NCI-H524 treated with DMSO at 0.1 percent for 48 hours (cell line): ENCODE results near the gene OR6N1.

ENCODE experiments used
- DNase-seq: peaks from one replicate; lab custom pipeline; 2025; lab: John Stamatoyannopoulos, UW

OR6N1 gene, protein sequence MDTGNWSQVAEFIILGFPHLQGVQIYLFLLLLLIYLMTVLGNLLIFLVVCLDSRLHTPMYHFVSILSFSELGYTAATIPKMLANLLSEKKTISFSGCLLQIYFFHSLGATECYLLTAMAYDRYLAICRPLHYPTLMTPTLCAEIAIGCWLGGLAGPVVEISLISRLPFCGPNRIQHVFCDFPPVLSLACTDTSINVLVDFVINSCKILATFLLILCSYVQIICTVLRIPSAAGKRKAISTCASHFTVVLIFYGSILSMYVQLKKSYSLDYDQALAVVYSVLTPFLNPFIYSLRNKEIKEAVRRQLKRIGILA

DNA sequence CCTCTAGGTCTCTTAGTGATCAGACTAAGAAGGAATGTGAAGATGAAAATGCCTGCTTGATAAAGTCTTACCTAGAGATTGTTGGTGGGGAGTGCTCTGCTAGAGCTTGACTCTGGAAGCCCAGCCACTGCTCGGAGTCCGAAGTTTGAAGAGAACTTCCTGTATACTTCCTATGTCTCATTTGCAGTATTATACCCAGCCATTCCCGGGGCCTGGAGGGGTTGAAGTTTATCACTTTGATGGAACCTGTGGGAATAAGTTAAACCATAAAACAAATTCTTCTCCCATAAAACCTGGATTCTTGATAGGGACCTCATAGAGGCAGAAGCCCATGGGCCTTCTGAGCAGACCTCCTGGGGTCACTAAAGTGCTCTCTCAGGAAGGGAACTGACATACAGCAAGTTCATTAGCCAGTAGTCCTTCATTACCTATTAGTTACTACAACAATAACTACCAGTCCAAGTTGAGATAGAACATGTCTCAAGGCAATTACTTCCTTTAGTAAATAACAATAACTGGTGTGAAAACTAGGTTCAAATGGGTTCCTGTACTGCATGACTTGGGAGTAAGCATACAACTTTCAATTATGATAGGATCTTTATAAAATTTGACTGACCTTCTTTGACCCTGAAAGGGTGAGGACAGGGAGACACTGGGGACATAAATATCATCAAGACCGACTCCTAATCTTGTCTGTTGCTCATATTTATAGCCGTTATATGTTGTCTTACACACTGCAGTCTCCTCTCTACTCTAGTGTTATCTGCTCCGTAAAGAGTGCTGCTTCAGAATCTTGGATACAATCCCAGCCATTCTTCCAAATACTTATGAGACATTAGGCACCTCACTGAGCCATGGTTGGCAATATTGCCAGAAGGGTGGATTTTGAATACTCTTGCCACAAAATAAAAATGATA lies at the start of gene OR6N1:
TSS of gene OR6N1 (minus strand) at position 246 of the 917 bp plus-strand sequence. CDS start 5,513 bp downstream, outside the sequence.
- no peak for DNase-seq

DNA sequence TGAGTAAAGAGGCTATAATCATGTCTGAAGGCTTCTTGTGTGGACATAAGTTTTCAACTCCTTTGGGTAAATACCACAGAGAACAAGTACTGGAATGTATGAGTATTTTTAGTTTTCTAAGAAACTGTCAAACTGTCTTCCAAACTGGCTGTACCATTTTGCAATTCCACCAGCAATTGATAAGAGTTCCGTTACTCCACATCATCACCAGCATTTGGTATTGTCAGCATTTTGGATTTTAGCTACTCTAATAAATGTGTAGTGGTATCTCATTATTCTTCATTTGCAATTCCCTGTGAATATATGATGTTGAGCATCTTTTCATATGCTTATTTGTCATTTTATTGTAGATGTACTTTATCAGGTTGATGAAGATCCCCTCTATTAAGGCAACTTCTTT lies 49.7 kb upstream of the OR6N1 start:
- no peak for DNase-seq

DNA sequence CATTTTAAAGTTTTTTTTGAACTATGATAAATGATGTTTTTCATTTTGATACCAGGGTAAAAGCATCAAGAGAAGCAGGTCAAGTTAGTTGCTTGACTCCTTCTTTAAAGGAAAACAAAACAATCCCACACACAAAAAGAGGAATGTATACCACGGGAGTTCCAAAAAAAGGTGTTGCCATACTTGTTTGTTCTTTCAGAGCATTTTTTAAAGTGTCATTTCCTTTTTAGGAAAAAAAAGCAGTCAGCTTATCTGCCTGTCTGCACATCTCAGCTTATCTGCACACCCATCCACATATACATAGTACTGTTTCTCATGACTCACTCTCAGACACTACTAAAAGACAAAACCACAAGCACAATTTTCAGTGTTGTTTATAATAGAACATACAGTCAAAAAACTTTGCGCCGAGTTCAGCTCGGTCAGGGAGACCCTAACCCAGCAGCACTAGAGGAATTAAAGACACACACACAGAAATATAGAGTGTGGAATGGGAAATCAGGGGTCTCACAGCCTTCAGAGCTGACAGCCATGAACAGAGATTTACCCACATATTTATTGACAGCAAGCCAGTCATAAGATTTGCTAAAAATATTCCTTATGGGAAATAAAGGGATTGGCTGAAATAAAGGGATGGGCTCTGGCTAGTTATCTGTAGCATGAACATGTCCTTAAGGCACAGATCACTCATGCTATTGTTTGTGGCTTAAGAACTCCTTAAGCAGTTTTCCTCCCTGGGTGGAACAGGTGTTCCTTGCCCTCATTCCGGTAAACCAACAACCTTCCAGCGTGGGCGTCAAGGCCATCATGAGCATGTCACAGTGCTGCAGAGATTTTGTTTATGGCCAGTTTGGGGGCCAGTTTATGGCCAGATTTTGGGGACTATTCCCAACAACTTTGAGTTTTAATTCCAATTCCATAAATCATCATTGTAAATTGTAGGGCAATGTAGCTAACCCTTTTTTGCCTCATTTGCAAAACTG lies 47.8 kb upstream of the OR6N1 start:
- DNase-seq: no peak

DNA sequence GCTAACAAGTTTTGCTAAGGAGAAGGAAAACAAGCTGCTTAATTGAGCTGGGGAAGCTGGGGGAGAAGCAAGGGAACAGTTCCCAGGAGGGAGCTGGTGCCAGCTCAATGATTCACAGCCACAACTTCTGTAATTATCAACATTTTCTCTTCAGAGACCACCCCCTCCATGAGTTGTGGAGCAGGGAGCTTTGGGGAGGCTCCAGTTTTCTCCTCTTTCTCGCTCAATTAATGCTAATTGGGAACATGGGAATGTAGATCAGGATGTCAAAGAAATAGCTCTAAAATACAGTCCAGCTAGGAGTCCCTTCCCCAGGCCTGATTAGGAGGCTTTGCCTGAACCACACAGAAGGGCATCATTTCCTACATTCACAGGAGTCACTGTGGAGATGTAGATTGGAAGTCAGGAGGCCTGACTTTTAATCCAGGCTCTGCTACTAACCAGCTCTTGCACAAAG lies 47.0 kb upstream of the OR6N1 start:
- DNase-seq: no peak

DNA sequence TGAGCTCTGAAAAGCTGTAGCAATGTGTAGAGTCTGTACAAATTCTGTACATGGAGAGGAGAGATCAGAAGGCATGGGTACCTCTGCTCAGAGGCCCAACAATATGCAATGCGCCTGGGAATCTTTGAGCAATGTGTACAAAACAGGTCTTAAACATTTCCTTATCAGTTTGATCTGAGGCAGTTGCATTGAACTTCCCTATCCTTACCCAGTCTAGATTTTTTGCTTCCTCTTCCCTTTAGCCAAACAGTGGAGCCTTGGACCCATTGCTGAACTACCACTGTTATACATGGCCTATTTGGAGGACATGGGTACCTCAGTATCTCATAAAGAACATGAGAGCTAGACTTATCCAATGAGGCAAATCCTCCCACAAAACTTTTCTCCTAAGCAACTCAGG lies 46.6 kb upstream of the OR6N1 start:
- no peak for DNase-seq

DNA sequence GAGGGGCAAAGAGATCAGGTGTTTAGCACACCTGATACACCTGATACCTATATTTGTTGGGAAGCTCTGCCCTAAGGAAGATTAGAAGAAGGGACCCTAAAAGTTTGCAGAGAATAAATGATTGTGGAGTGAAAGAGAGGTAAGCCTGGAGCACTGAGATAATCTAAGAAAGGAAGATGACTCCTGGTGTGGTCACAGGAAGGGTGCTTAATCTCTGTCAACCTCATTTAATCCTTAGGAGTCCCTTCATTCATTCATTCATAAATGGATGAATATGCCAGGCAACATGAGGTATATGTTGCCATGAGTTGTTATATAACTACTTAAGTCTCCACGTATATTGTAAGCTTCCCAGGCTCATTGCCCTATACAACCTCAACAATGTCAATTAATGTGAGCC lies 43.0 kb upstream of the OR6N1 start:
- no peak for DNase-seq

DNA sequence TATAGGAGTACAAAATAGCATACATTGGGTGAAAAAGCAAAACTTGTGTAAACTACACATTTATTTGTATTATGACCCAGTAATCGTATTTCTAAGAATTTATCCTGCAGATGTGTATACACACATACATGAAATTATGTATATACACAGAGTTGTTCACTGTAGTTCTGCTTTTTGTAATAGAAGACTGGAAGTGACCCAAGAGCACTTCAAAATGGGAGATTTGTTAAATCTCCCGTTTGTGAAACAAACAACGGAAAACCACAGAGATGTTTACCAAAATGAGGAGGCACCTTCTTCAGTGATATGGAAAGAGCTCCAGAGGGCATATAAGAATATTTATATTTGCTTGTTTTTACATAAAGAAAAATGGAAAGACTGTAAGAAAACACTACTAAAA lies 41.2 kb upstream of the OR6N1 start:
- DNase-seq: no peak

DNA sequence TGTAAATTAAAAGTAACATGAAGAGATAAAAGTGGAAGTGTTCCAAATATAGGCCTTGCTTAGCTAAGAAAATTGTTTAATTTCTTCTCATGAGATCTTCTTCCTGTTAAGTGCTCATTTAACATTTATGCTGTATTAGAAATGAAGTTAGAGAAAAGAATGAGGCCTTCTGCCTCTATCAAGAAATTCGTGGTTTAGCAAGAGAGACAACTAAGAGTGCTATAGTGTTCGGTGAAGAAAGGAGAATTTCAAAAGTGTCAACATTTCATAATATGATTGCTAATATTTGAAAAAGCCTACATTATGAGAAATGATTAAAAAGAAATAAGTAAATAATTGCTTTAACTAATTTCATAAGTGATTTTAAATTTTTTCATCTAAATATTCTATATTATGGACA lies 40.3 kb upstream of the OR6N1 start:
- no peak for DNase-seq

DNA sequence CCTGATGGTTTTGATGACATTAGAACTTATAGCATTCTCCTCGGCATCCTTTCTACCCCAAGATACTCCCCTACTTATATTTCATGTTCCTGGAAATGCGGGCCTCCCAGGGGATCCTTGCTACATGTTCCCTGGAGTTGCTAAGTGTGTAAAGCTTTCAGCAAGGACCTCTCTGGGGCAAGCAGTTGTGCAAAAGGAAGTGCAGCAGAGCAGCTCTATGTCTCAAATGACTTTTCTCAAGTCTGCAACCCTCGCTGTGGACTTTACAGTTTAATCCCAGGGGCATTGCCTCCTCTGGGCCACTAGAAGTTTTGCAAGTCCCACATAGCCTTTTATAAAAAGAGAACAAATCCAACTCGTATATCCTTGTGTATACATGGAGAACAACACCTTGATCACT lies 38.3 kb upstream of the OR6N1 start:
- no peak for DNase-seq

DNA sequence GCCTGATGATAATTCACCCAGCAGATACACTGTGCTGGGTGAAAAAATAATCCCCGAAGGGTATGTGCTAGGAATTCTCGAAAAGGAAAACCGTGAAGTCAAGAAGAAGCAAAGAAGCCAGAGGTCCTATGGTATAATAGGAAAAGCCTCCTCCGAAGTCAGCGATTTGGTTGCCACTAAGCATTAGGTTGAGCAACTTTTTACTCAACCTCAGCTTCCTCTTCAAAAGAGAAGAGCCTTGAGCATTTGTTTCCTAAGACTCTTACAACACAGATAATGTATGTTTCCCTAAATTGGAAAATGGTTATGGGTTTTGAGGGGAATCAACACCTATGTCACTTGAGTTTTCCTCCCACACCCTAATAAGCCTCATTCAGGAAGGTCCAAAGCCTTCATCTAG lies 37.9 kb upstream of the OR6N1 start:
- no peak for DNase-seq

DNA sequence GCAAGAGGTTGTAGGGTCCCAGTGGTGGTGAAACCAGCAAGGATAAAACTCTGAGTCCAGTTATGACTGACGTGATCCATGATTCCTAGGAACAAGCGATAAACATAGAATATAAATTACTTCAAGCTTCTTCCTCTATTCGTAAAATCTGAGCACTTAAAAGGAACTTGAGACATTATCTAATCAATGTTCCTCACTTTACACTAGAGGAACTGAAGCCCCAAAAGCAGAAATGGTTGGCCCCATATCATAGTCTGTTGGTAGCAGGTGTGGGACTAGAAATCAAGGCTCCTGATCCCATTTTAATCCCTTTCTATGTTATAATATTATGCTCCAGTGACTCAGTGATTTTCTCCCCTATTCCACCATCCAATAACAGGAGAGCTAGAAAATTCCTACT lies 37.3 kb upstream of the OR6N1 start:
- DNase-seq: no peak

DNA sequence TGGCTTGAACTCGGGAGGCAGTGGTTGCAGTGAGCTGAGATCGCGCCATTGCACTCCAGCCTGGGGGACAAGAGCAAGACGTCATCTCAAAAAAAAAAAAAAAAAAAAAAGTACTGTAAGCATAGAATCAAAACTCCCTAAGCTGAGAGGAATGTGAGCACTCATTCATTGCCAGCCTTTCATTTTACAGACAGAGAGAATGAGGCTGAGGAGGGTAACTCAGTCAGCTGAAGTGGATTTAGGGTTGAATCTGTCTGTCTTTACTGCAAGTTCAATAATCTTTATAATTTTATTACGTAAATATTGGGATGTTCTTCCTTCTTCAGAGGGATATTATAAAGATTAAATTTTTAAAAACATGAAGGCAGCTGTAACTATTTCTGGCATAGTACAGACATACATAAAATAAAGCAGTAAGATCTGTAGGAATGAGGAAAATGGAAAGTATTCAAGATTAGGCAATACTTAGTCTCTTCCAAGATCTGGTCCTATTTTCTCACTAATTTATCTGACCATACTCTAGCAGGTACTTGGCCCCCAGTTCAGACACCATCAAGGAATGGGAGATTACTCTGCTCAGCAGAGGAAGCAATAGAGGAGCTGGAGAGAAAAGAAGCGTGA lies 35.0 kb upstream of the OR6N1 start:
- no peak for DNase-seq

DNA sequence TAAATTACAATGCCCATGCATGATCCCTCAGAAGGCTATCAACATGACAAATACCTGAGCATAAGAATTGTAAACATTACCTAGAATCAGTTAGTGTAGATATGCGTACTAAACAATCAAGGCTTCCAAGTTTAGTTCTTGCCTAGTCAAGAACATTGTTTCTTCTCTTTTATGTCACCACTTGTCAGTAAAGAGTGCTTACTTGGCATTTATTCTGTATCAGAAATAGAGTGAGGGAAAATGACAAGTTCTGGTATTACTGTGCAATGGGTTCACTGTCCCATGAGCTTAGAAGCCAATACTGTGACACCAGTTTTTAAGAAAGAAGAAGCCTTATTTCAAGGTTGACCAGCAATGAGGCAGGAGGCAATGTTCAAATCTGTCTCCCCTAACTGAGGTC lies 31.7 kb upstream of the OR6N1 start:
- no peak for DNase-seq

DNA sequence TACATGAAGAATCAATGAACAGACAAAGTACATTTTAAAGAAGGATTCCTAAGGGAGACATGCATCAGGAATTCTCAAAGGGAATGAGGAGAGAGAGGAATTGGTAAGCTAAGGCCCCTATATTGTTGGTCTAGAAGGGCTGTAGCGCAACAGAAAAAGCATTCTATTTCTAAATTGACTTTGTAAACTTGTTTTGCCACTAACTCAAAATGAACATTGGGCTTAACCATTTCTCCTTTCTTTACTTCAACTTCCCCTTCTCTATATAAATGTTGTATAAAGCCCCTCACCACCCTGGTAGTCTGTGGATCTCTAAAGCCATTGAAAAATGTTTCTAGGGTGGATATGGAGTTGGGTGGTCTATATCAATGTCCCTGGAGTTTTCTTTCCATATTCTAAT lies 29.4 kb upstream of the OR6N1 start:
- no peak for DNase-seq

DNA sequence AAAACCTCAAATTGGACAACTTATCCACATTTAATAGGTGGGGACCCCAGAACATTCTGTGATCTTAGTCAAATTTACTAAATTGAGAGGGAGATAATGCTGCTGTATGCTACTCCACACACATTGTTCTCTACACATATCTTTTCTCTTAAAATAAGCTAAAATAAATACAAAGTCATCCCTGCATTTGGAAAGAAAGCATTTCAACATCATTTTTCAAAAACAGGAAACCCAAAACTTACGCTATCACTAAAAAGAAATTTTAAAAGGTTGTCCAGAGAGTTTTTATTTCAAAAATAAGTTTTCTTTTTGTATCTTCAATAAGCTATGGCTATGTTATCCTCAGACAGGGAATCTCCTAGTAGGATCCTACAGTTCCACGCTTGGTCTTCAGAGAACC lies 28.5 kb upstream of the OR6N1 start:
- no peak for DNase-seq

DNA sequence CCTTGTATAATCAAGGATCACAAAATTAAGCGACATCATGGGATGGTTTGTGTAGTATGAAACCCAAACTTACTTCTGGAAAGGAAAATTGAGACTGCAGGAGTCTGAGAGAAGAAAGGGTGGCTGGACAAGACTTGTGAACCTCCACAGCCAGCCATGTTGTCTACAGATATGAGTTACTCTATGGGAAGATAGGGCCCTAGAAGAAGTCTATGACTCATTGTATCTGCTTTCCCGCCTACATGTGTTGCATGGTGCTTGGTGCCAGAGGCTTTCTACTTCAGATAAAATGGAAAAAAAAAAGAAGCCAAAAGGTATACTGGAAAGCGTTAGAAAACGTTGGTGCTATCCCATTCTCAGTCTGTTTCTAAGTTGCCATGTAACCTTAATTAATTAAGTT lies 27.7 kb upstream of the OR6N1 start:
- DNase-seq: no peak

DNA sequence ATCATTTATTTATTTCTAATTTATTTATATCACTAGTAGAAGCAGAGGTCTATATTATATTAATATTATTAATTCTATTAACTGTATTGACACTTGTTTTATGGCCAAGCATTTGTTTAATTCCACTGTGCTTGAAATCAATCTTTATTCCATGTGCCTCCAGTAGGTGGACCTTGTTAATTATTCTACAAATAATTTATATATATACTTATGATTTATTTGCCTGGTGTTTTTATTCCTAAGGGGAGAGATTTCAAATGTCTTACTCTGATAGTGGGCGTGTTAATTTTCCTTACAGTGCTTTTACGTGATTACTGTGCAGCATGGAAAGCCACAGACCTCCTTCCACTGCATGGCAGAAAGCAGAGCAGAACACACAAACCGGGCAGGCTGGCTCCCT lies 26.5 kb upstream of the OR6N1 start:
- DNase-seq: no peak

DNA sequence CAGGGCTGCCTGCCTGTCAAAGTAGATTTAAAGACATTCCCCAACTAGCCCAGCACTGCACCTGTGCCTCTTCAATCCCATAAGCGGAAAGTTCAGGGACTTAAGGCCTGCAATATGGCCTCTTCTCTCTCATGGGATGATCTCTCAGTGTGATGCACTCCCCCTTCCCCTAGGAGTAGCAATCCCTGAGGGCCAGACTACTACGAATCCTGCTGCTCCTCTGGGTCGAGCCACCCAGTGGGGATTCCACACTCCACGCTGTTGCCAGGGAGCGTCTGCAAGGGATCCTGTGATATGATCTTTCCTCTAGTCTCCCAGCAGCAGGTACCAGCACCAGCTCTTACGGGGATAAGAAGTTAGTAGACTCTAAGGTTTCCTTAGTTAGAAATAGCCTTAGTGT lies 22.3 kb upstream of the OR6N1 start:
- no peak for DNase-seq

DNA sequence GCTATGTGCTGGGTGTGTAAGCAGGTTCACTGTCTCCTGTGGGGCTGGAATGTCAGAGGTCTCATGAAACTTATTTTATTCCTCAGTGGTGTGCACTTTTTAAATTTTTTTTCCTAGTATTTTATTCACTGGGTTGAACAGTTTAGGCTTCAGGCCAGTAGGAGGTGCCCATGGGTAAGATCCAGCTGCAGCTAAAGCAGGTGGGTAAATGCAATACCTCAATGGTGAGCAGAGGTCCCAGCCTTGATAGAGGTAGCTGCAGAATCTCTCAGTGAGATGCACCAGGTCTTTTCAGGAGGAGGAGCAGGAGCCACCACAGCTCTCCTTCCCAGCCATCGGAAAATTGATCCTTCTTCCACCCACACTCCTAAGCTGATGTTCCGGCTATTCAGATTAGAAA lies 21.6 kb upstream of the OR6N1 start:
- no peak for DNase-seq

DNA sequence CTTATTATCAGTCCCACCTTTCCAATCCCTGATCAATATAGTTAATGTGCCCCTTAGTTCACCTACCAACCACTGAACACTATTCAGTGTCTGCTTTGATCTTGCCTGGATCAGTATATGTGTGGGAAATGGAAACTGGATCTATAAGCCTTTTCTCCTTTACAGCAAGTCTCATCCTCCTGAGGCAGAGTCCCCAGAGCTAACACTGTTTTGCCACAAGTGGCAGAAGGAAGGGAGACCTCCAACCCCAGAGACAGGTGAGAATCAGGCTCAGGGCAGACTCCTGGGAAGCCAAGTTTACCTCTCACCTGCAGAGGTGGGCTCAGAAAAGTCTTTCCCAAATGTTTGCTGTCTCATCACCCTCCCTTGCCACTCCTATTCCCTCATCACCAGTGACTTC lies 9.1 kb upstream of the OR6N1 start, which contains the start of gene OR6N2:
TSS of gene OR6N2 (minus strand) at position 101 of the 400 bp plus-strand sequence. CDS start 3,569 bp downstream, outside the sequence.
- no peak for DNase-seq

DNA sequence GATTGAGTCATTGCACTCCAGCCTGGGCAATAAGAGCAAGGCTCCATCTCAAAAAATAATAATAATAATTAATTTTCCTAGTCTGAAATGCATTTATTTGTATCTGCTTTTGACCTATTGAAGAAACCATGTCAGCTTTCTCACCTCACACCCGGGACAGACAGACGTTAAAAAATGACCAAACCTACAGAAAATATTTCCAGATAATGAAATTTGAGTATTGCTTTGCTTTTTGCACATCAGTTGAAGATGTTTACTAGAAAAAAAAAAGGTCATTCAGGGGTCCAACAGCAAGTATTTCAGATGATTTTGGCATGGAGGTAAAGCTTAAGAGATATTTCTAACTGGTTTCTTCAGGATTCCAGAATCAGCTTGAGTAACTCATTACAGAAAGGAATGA lies 17.6 kb downstream of the OR6N1 start, which contains the start of gene OR6K6:
TSS of gene OR6K6 (plus strand) at position 301 of the 400 bp plus-strand sequence. CDS start 168 bp downstream, outside the sequence.
- no peak for DNase-seq
